LoVo (cell line): ENCODE data around the gene NELFCD.
"Not testable (repeated sequence)": the region's sequence is repeated elsewhere in the genome, so short reads cannot be mapped to it uniquely, and the experiment has no call there.

Experiments used
- DNase-seq: peaks from one replicate; pipeline ENCODE4 v3.0.0-alpha.2; 2016; ENCODE audit warnings: low spot score

NELFCD gene

GRCh38 chr20:58980711-58981627 lies at the start of gene NELFCD:
TSS of gene NELFCD (plus strand) at chr20:58981256. CDS start at chr20:58981310, 54 bp downstream.
- DNase-seq: peak; percentile 92

- no peak for DNase-seq
Measured at GRCh38 chr20:58932170-58932569, 48.9 kb upstream of the NELFCD start.

GRCh38 chr20:58938078-58938477 lies 43.0 kb upstream of the NELFCD start:
- no peak for DNase-seq

- DNase-seq: no peak
Measured at GRCh38 chr20:58938541-58938940, 42.5 kb upstream of the NELFCD start.

GRCh38 chr20:58941471-58941870 lies 39.6 kb upstream of the NELFCD start:
- no peak for DNase-seq

- no peak for DNase-seq
Measured at GRCh38 chr20:58942549-58942948, 38.5 kb upstream of the NELFCD start.

- no peak for DNase-seq
Measured at GRCh38 chr20:58944610-58945009, 36.4 kb upstream of the NELFCD start.

- DNase-seq: no peak
Measured at GRCh38 chr20:58945965-58946631, 35.0 kb upstream of the NELFCD start.

- DNase-seq: not testable (repeated sequence)
Measured at GRCh38 chr20:58947797-58948388, 33.2 kb upstream of the NELFCD start.

- DNase-seq: no peak
Measured at GRCh38 chr20:58950603-58951002, 30.5 kb upstream of the NELFCD start.

GRCh38 chr20:58953050-58953449 lies 28.0 kb upstream of the NELFCD start:
- DNase-seq: no peak

- no peak for DNase-seq
Measured at GRCh38 chr20:58956078-58956477, 25.0 kb upstream of the NELFCD start.

GRCh38 chr20:58959652-58960051 lies 21.4 kb upstream of the NELFCD start:
- DNase-seq: no peak

- no peak for DNase-seq
Measured at GRCh38 chr20:58963060-58963584, 17.9 kb upstream of the NELFCD start.

GRCh38 chr20:58963922-58964321 lies 17.1 kb upstream of the NELFCD start:
- not testable (repeated sequence) for DNase-seq

- DNase-seq: no peak
Measured at GRCh38 chr20:58965270-58966064, 15.6 kb upstream of the NELFCD start.

- no peak for DNase-seq
Measured at GRCh38 chr20:58967652-58968429, 13.2 kb upstream of the NELFCD start.

GRCh38 chr20:58969439-58969838 lies 11.6 kb upstream of the NELFCD start:
- DNase-seq: no peak

- DNase-seq: no peak
Measured at GRCh38 chr20:58970146-58970545, 10.9 kb upstream of the NELFCD start.

GRCh38 chr20:58971429-58971828 lies 9.6 kb upstream of the NELFCD start:
- no peak for DNase-seq

- no peak for DNase-seq
Measured at GRCh38 chr20:58973179-58973578, 7.9 kb upstream of the NELFCD start.
